Measurements from ENCODE around the gene JAK3.

JAK3 gene

GRCh38 chr19:17865364-17866311, 17.9 kb upstream of the JAK3 start:
- no peak for DNase-seq (ENCODE audit: low spot score)

GRCh38 chr19:17863520-17864182, 15.9 kb upstream of the JAK3 start:
- DNase-seq (ENCODE audit: low spot score) = no peak

GRCh38 chr19:17862711-17863519, 15.1 kb upstream of the JAK3 start:
- DNase-seq (ENCODE audit: low spot score) = no peak

- no peak for DNase-seq (ENCODE audit: low spot score)
Observed at GRCh38 chr19:17861542-17862402, 14.0 kb upstream of the JAK3 start.

GRCh38 chr19:17860993-17861360, 13.2 kb upstream of the JAK3 start:
- no peak for DNase-seq (ENCODE audit: low spot score)

GRCh38 chr19:17860331-17860992, 12.7 kb upstream of the JAK3 start:
- DNase-seq (ENCODE audit: low spot score) = no peak

- DNase-seq (ENCODE audit: low spot score) = peak; percentile 100
Observed at GRCh38 chr19:17859533-17860330, 11.9 kb upstream of the JAK3 start, which contains the start of gene RPL18A. Gene RPL18A, plus strand, starts transcription at chr19:17859910. Its CDS starts 47 bp downstream, at chr19:17859957.

GRCh38 chr19:17855280-17856152, 7.7 kb upstream of the JAK3 start:
- peak; percentile 58 for DNase-seq (ENCODE audit: low spot score)

- DNase-seq (ENCODE audit: low spot score) = no peak
Observed at GRCh38 chr19:17854061-17854460, 6.3 kb upstream of the JAK3 start.

- DNase-seq (ENCODE audit: low spot score) = no peak
Observed at GRCh38 chr19:17848595-17849292, 962 bp upstream of the JAK3 start.

GRCh38 chr19:17846146-17846545, 1.6 kb downstream of the JAK3 start:
- no peak for DNase-seq (ENCODE audit: low spot score)

- DNase-seq (ENCODE audit: low spot score) = no peak
Observed at GRCh38 chr19:17843908-17844490, 3.8 kb downstream of the JAK3 start.

GRCh38 chr19:17843292-17843827, 4.4 kb downstream of the JAK3 start:
- DNase-seq (ENCODE audit: low spot score) = no peak

GRCh38 chr19:17842663-17843291, 5.0 kb downstream of the JAK3 start:
- DNase-seq (ENCODE audit: low spot score) = no peak

GRCh38 chr19:17841810-17842662, 5.7 kb downstream of the JAK3 start:
- no peak for DNase-seq (ENCODE audit: low spot score)

GRCh38 chr19:17841371-17841809, 6.4 kb downstream of the JAK3 start:
- DNase-seq (ENCODE audit: low spot score) = no peak

All from globus pallidus (tissue), 1 donor.